Heart left ventricle (tissue), 13 donors: Measurements from ENCODE around the gene TMEM126A.

ENCODE experiments used
- POLR2A ChIP-seq, 2 donors: fragments of 450-650 bp; IDR thresholded peaks; one replicate each; pipeline ENCODE4 v1.6.1; 2017; ENCODE audit warnings: antibody characterized with exemption in 2 of 2, mild to moderate bottlenecking in 2 of 2, moderate library complexity in 2 of 2
- TF ChIP-seq, protein P1 (sequence below), 12 donors: fragments of 200-600 bp; sonication (generic) in 4 of 12; IDR thresholded peaks; one replicate each; pipeline versions ENCODE4 v1.5.0 to v1.8.0; 2018 to 2022; ENCODE audit warnings: antibody characterized with exemption in 12 of 12, mild to moderate bottlenecking in 5 of 12
- donor health status: ischemic (EF 13 %, LVEDD 7.1; RV severe dilation, severe dysfunction).
- donor health status: DM: no; HTN: yes; CAD: no.
- donor health status: DM: no; HTN: no; CAD: no.
- donor health status: ischemic (EF 25% LVEDD 6.9; RV normal size, moderate dysfunction).
- donor health status: ischemic (EF 25% LVEDD 5.7; RV mildly dilated, moderate dysfunction).
- donor health status: ischemic (EF 35%, LVEDD 5.7; RV mildly dilated, moderate dysfunction).
- donor health status: nonischemic (EF 11% LVEDD 7.7; RV severe dilation, severe dysfunction).
- donor health status: DM: yes; HTN: yes; CAD: no.
- donor health status: PGD.
- donor health status: ischemic (EF 29% LVEDD 5.4; RV normal size, mild dysfunction).
- donor health status: nonischemic (EF 23%, LVEDD 6.1; RV moderate dilation, normal function).

DNA sequence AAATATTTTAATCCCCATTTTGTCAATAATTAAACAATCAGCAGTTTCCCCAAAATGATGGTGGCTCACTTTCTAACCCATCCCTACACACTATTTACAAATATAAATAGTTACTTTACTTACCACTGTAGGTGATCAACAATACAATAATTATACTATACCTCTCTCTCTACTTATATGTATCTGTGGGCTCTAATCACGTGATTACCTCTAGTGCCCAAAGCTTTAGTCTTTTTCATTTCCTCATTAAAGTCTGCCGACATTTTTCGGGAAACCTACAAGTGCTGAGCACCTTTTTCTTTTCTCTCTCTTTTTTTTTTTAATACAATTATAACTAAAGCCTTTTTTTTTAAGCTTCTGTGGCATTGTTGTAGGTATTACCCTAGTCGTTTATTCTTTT is 44.5 kb upstream of the TMEM126A start:
- TF ChIP-seq, protein P1, sequence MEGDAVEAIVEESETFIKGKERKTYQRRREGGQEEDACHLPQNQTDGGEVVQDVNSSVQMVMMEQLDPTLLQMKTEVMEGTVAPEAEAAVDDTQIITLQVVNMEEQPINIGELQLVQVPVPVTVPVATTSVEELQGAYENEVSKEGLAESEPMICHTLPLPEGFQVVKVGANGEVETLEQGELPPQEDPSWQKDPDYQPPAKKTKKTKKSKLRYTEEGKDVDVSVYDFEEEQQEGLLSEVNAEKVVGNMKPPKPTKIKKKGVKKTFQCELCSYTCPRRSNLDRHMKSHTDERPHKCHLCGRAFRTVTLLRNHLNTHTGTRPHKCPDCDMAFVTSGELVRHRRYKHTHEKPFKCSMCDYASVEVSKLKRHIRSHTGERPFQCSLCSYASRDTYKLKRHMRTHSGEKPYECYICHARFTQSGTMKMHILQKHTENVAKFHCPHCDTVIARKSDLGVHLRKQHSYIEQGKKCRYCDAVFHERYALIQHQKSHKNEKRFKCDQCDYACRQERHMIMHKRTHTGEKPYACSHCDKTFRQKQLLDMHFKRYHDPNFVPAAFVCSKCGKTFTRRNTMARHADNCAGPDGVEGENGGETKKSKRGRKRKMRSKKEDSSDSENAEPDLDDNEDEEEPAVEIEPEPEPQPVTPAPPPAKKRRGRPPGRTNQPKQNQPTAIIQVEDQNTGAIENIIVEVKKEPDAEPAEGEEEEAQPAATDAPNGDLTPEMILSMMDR (IDR thresholded peaks at IDR 0.05), result no peak
- TF ChIP-seq POLR2A (IDR thresholded peaks at IDR 0.05), result no peak
